SK-N-SH (cell line): ENCODE measurements around the gene COL5A1. TPM values are rescaled to one million over a fixed set of nuclear protein-coding genes. Genes with fewer than 3 reads are reported as not detected.

Experiments used
- CTCF ChIA-PET: fragments of 300-600, 350-600 bp; formaldehyde crosslinking; extraction: SDS; loops from one replicate; lab custom pipeline; 2021; lab: Yijun Ruan, JAX
- POLR2A ChIA-PET: fragments of 350-600 bp; sonication (Branson Sonifier 250); formaldehyde crosslinking; extraction: SDS; loops from one replicate; lab custom pipeline; 2020; ENCODE audit warnings: antibody characterized with exemption, inconsistent platforms; lab: Yijun Ruan, JAX
- DNase-seq: peaks from one replicate; pipeline ENCODE4 v3.0.0; 2012
- H2AFZ ChIP-seq: fragments of 200-600 bp; sonication (generic); 2 replicates; pipeline ENCODE4 v1.8.1; 2016; ENCODE audit warnings: antibody characterized with exemption, mild to moderate bottlenecking, low read depth
- H3F3A ChIP-seq: fragments of 200-600 bp; sonication (generic); replicated peaks from 2 replicates; pipeline ENCODE3; 2016; ENCODE audit warnings: antibody characterized with exemption, mild to moderate bottlenecking; ENCODE audit not compliant: insufficient read depth
- H3K27ac ChIP-seq, 2 experiments: fragments of 200-500 bp in 1 of 2; fragments of 200-600 bp in 1 of 2; sonication (Bioruptor generic) in 1 of 2; sonication (generic), shearing (Covaris generic) in 1 of 2; 2 replicates each; pipeline versions ENCODE4 v1.5.1 to v1.6.1; 2014 to 2016; ENCODE audit warnings: low read depth in 2 of 2, inconsistent platforms in 1 of 2, low read length in 1 of 2, mild to moderate bottlenecking in 1 of 2, mixed read lengths in 1 of 2
- H3K27me3 ChIP-seq: fragments of 200-600 bp; sonication (generic), shearing (Covaris generic); 2 replicates; pipeline ENCODE4 v1.6.1; 2016; ENCODE audit warnings: mixed run types; ENCODE audit not compliant: insufficient read depth
- H3K36me3 ChIP-seq, 2 experiments: fragments of 200-500 bp in 1 of 2; fragments of 200-600 bp in 1 of 2; sonication (Bioruptor generic) in 1 of 2; sonication (generic) in 1 of 2; replicated peaks in 1 of 2; 2 replicates each; pipeline versions ENCODE3 to v1.5.1; 2014 to 2016; ENCODE audit warnings: low read length in 1 of 2, mild to moderate bottlenecking in 1 of 2; ENCODE audit not compliant: insufficient read depth in 2 of 2, control insufficient read depth in 1 of 2
- H3K4me1 ChIP-seq, 2 experiments: fragments of 200-500 bp in 1 of 2; fragments of 200-600 bp in 1 of 2; sonication (Bioruptor generic) in 1 of 2; sonication (generic), shearing (Covaris generic) in 1 of 2; 2 replicates each; pipeline versions ENCODE4 v1.5.1 to v1.6.1; 2014 to 2016; ENCODE audit warnings: low read depth in 1 of 2, low read length in 1 of 2, mixed run types in 1 of 2; ENCODE audit not compliant: insufficient read depth in 2 of 2, control insufficient read depth in 1 of 2
- H3K4me2 ChIP-seq: fragments of 200-600 bp; sonication (generic), shearing (Covaris generic); 2 replicates; pipeline ENCODE4 v1.6.1; 2017; ENCODE audit warnings: mixed run types
- H3K4me3 ChIP-seq, 2 experiments: fragments of 200-500 bp in 1 of 2; fragments of 200-600 bp in 1 of 2; sonication (Bioruptor generic) in 1 of 2; sonication (generic), shearing (Covaris generic) in 1 of 2; 2 replicates each; pipeline versions ENCODE4 v1.5.1 to v1.8.1; 2014 to 2016; ENCODE audit warnings: low read depth in 2 of 2, inconsistent platforms in 1 of 2, low read length in 1 of 2, mild to moderate bottlenecking in 1 of 2, mixed read lengths in 1 of 2, moderate library complexity in 1 of 2
- H3K79me2 ChIP-seq: fragments of 200-600 bp; sonication (generic); 2 replicates; pipeline ENCODE4 v1.8.1; 2017; ENCODE audit warnings: mild to moderate bottlenecking; ENCODE audit not compliant: insufficient read depth
- H3K9ac ChIP-seq: fragments of 200-600 bp; sonication (generic); 2 replicates; pipeline ENCODE4 v1.6.1; 2017; ENCODE audit warnings: mixed run types
- H3K9me2 ChIP-seq: fragments of 200-600 bp; sonication (generic); 2 replicates; pipeline ENCODE4 v1.6.1; 2017; ENCODE audit warnings: mixed run types
- H3K9me3 ChIP-seq: fragments of 200-600 bp; sonication (generic); 2 replicates; pipeline ENCODE4 v1.6.1; 2017; ENCODE audit warnings: mixed run types, mild to moderate bottlenecking, moderate library complexity
- H4K20me1 ChIP-seq: fragments of 200-600 bp; sonication (generic); 2 replicates; pipeline ENCODE4 v1.6.1; 2017; ENCODE audit warnings: mild to moderate bottlenecking, mixed run types; ENCODE audit not compliant: insufficient read depth
- CHD2 ChIP-seq: fragments of 150-350 bp; IDR thresholded peaks from 2 replicates; pipeline ENCODE4 v1.6.1; 2018; ENCODE audit warnings: low read length; ENCODE audit not compliant: partially characterized antibody
- ELF1 ChIP-seq: IDR thresholded peaks from 2 replicates; pipeline ENCODE4 v1.4.0; 2012
- EP300 ChIP-seq, 2 experiments: IDR thresholded peaks; 2 replicates each; pipeline versions ENCODE4 v1.4.0 to v1.6.1; 2012; ENCODE audit warnings: borderline replicate concordance in 1 of 2, low read depth in 1 of 2, low read length in 1 of 2
- EZH2phosphoT487 ChIP-seq: fragments of 200-600 bp; sonication (generic); IDR thresholded peaks from 2 replicates; pipeline ENCODE4 v1.6.1; 2017; ENCODE audit warnings: low read depth, mixed run types, mild to moderate bottlenecking, antibody characterized with exemption, moderate library complexity, borderline replicate concordance
- FOXM1 ChIP-seq: IDR thresholded peaks from 2 replicates; pipeline ENCODE4 v1.4.0; 2012; ENCODE audit warnings: low read depth, mild to moderate bottlenecking
- GABPA ChIP-seq: IDR thresholded peaks from 2 replicates; pipeline ENCODE4 v1.4.0; 2012; ENCODE audit warnings: low read depth, mild to moderate bottlenecking
- IRF3 ChIP-seq: fragments of 150-350 bp; IDR thresholded peaks from 2 replicates; pipeline ENCODE4 v1.6.1; 2016; ENCODE audit warnings: mild to moderate bottlenecking, low read depth, low read length
- JUND ChIP-seq: IDR thresholded peaks from 2 replicates; pipeline ENCODE4 v1.4.0; 2012
- MAX ChIP-seq: IDR thresholded peaks from 2 replicates; pipeline ENCODE4 v1.4.0; 2012; ENCODE audit warnings: low read depth
- MEF2A ChIP-seq: IDR thresholded peaks from 2 replicates; pipeline ENCODE4 v1.4.0; 2012; ENCODE audit warnings: low read depth, borderline replicate concordance
- MXI1 ChIP-seq: IDR thresholded peaks from 2 replicates; pipeline ENCODE4 v1.6.1; 2012; ENCODE audit warnings: mild to moderate bottlenecking, low read depth, low read length, improper control_type of control experiment
- NRF1 ChIP-seq: IDR thresholded peaks from 2 replicates; pipeline ENCODE4 v1.6.1; 2012; ENCODE audit warnings: low read depth, mild to moderate bottlenecking, low read length
- POLR2AphosphoS5 ChIP-seq: IDR thresholded peaks from 2 replicates; pipeline ENCODE4 v1.6.1; 2012; ENCODE audit warnings: low read depth, low read length
- RAD21 ChIP-seq: IDR thresholded peaks from 2 replicates; pipeline ENCODE4 v1.6.1; 2012; ENCODE audit warnings: mild to moderate bottlenecking, low read length
- RCOR1 ChIP-seq: fragments of 150-350 bp; IDR thresholded peaks from 2 replicates; pipeline ENCODE4 v1.6.1; 2017; ENCODE audit warnings: antibody characterized with exemption, low read length
- REST ChIP-seq: IDR thresholded peaks from 2 replicates; pipeline ENCODE4 v1.6.1; 2012; ENCODE audit warnings: mild to moderate bottlenecking, low read depth, low read length, moderate library complexity
- RXRA ChIP-seq: IDR thresholded peaks from 2 replicates; pipeline ENCODE4 v1.4.0; 2012; ENCODE audit warnings: low read depth, mild to moderate bottlenecking, borderline replicate concordance
- TAF1 ChIP-seq: IDR thresholded peaks from 2 replicates; pipeline ENCODE4 v1.6.1; 2012; ENCODE audit warnings: low read depth, mild to moderate bottlenecking, low read length, moderate library complexity, borderline replicate concordance
- TCF12 ChIP-seq: IDR thresholded peaks from 2 replicates; pipeline ENCODE4 v1.4.0; 2012
- TEAD4 ChIP-seq: IDR thresholded peaks from 2 replicates; pipeline ENCODE4 v1.4.0; 2012; ENCODE audit warnings: mild to moderate bottlenecking, borderline replicate concordance; ENCODE audit not compliant: insufficient read depth
- YY1 ChIP-seq: IDR thresholded peaks from 2 replicates; pipeline ENCODE4 v1.4.0; 2012; ENCODE audit warnings: low read depth, mild to moderate bottlenecking
- ZBTB33 ChIP-seq: IDR thresholded peaks from 2 replicates; pipeline ENCODE4 v1.4.0; 2012; ENCODE audit warnings: low read depth, borderline replicate concordance
- WGBS: methylation state at CpG from one replicate; pipeline ENCODE4 v1.1.6; 2017; ENCODE audit warnings: low lambda C conversion rate; 5-methylcytosine and 5-hydroxymethylcytosine counted together
- polyA plus RNA-seq, 3 experiments: library from polyadenylated mRNA; depleted of rRNA; stranded (reverse); fragments of >200 nt; gene quantifications; 2 replicates each; pipeline ENCODE4 v1.2.3, GENCODE V29; 2012
- TF ChIP-seq, protein P1 (sequence below): IDR thresholded peaks from 2 replicates; pipeline ENCODE4; 2012
- TF ChIP-seq, protein P2 (sequence below): IDR thresholded peaks from 2 replicates; pipeline ENCODE4 v1.4.0; 2012; ENCODE audit warnings: low read depth, borderline replicate concordance

The COL5A1 gene
- polyA plus RNA-seq, 1 of the 3 experiments (the other 2 are of a cell fraction) = 73.8 TPM

DNA sequence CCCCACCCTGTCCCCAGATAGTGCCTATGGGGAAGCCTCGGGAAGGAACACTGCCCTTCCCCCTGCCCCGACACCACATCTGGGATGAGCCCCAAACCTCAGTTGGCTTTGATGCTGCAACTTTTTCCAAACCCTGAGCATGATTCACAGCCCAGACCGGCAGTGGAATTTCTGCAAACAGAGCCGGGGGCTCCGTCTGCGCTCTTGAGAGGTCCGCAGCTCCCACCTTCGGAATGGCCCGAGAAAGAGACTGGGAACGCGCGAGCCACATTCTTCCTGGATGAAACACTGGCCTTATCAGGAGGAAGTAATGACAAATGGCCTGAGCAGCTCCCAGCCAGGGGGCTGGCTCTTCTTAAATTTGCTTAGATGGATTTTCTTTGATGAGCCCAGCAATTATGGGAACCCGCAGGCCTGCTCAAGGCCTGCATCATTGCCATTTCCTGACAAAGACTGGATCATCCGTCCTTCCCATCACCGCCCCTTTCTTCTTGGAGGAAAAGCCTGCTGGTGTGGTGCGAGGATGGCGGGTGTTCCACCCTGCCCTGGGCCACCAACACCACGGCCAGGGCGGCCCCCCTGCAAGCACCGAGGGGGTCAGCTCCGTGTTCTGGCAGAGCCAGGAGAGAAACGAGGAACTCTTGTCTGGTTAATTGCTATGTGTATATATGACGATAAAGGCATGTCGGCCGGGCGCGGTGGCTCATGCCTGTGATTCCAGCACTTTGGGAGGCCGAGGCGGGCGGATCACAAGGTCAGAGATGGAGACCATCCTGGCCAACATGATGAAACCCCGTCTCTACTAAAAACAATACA is 38.8 kb upstream of the COL5A1 start:
- H3K36me3 ChIP-seq = no peaks in the 10 kb centered on the region
- no peaks in the 10 kb centered on the region for H3K27me3 ChIP-seq
- WGBS = 32% methylated on average over 29 of the region's 31 CpGs
- peak overlapping the region; percentile 67 for H3K4me2 ChIP-seq
- H3K4me3 ChIP-seq = peak overlapping the region in 1 of 2 experiments; percentile 21; a peak in 1 of 4 replicates
- CTCF ChIA-PET = no interaction called here
- no peaks in the 10 kb centered on the region for H3K79me2 ChIP-seq
- H3K9ac ChIP-seq = peak overlapping the region; percentile 56; the same call in 1 of the 2 replicates
- no peaks in the 10 kb centered on the region for H3K9me2 ChIP-seq
- peak overlapping the region; percentile 29 to 98; a peak in 3 of 4 replicates for H3K27ac ChIP-seq
- no peaks in the 10 kb centered on the region for H4K20me1 ChIP-seq
- POLR2A ChIA-PET = no interaction called here
- peaks cover 31% of the 10 kb centered on the region for H3F3A ChIP-seq
- peak; percentile 28 for DNase-seq
- H3K9me3 ChIP-seq = no peaks in the 10 kb centered on the region
- no peak overlapping the region for H2AFZ ChIP-seq
- 0 out of 4 replicates have a peak, but pooled peaks cover 0 to 6% of the 10 kb centered on the region in 2 experiments for H3K4me1 ChIP-seq
- TF ChIP-seq CHD2 = no peak
- TF ChIP-seq TCF12 = peak; percentile 92
- TF ChIP-seq FOXM1 = peak; percentile 71; the same call in 1 of the 2 replicates
- TF ChIP-seq REST = peak; percentile 7; the same call in 1 of the 2 replicates
- TF ChIP-seq RAD21 = no peak
- no peak for TF ChIP-seq EZH2phosphoT487
- TF ChIP-seq JUND = peak; percentile 97
- no peak for TF ChIP-seq GABPA
- no peak for TF ChIP-seq NRF1
- peak; percentile 52; the same call in 1 of the 2 replicates for TF ChIP-seq POLR2AphosphoS5
- TF ChIP-seq YY1 = no peak
- TF ChIP-seq RCOR1 = no peak
- TF ChIP-seq TEAD4 = peak; percentile 97
- TF ChIP-seq MAX = peak; percentile 70; the same call in 1 of the 2 replicates
- peak in 1 of 2 experiments; percentile 96; a peak in 2 of 4 replicates for TF ChIP-seq EP300 (IDR thresholded peaks at IDR 0.05; ENCODE audit: borderline replicate concordance in 1 of 2, low read depth in 1 of 2, low read length in 1 of 2)
- TF ChIP-seq, protein P1, sequence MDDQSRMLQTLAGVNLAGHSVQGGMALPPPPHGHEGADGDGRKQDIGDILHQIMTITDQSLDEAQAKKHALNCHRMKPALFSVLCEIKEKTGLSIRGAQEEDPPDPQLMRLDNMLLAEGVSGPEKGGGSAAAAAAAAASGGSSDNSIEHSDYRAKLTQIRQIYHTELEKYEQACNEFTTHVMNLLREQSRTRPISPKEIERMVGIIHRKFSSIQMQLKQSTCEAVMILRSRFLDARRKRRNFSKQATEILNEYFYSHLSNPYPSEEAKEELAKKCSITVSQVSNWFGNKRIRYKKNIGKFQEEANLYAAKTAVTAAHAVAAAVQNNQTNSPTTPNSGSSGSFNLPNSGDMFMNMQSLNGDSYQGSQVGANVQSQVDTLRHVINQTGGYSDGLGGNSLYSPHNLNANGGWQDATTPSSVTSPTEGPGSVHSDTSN = peak; percentile 90
- TF ChIP-seq IRF3 = no peak
- TF ChIP-seq TAF1 = no peak
- TF ChIP-seq ZBTB33 = peak; percentile 71; the same call in 1 of the 2 replicates
- TF ChIP-seq RXRA = peak; percentile 82; the same call in 1 of the 2 replicates
- 0 out of 2 replicates have a peak, but pooled peaks have one; percentile 56 for TF ChIP-seq MEF2A
- TF ChIP-seq MXI1 = no peak
- TF ChIP-seq, protein P2, sequence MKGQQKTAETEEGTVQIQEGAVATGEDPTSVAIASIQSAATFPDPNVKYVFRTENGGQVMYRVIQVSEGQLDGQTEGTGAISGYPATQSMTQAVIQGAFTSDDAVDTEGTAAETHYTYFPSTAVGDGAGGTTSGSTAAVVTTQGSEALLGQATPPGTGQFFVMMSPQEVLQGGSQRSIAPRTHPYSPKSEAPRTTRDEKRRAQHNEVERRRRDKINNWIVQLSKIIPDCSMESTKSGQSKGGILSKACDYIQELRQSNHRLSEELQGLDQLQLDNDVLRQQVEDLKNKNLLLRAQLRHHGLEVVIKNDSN = no peak
- peak; percentile 60; the same call in 1 of the 2 replicates for TF ChIP-seq ELF1
